DMS53 (cell line): ENCODE measurements around the gene SS18.
"Not testable (repeated sequence)": the region's sequence is repeated elsewhere in the genome, so short reads cannot be mapped to it uniquely, and the experiment has no call there.

Experiments used
- DNase-seq: peaks from one replicate; lab custom pipeline; 2025; lab: John Stamatoyannopoulos, UW

SS18 gene

GRCh38 chr18:26090130-26091046 is at the start of gene SS18:
Gene SS18 (minus strand): TSS chr18:26090613. CDS start chr18:26090569, 44 bp downstream.
- peak; percentile 95 for DNase-seq

- DNase-seq, result no peak
Observed at GRCh38 chr18:26135548-26135947, 45.1 kb upstream of the SS18 start.

GRCh38 chr18:26134107-26134506 is 43.7 kb upstream of the SS18 start:
- no peak for DNase-seq

- DNase-seq, result no peak
Observed at GRCh38 chr18:26133652-26134051, 43.2 kb upstream of the SS18 start, which contains the start of gene PSMA8. Gene PSMA8 (plus strand): TSS chr18:26133869. CDS start chr18:26133966, 97 bp downstream.

- not testable (repeated sequence) for DNase-seq
Observed at GRCh38 chr18:26128192-26128591, 37.8 kb upstream of the SS18 start.

- DNase-seq, result no peak
Observed at GRCh38 chr18:26127786-26128185, 37.4 kb upstream of the SS18 start.

GRCh38 chr18:26121994-26122393 is 31.6 kb upstream of the SS18 start:
- not testable (repeated sequence) for DNase-seq

GRCh38 chr18:26121476-26121875 is 31.1 kb upstream of the SS18 start:
- DNase-seq, result no peak

GRCh38 chr18:26119246-26119645 is 28.8 kb upstream of the SS18 start:
- no peak for DNase-seq

GRCh38 chr18:26104035-26104434 is 13.6 kb upstream of the SS18 start:
- DNase-seq, result no peak

GRCh38 chr18:26103579-26103978 is 13.2 kb upstream of the SS18 start:
- peak; percentile 38 for DNase-seq

GRCh38 chr18:26097563-26097962 is 7.2 kb upstream of the SS18 start:
- DNase-seq, result no peak

GRCh38 chr18:26096852-26097251 is 6.4 kb upstream of the SS18 start:
- no peak for DNase-seq

- peak; percentile 91 for DNase-seq
Observed at GRCh38 chr18:26091047-26091630, 726 bp upstream of the SS18 start.

GRCh38 chr18:26089293-26090129 is 902 bp downstream of the SS18 start:
- peak; percentile 60 for DNase-seq

- DNase-seq, result no peak
Observed at GRCh38 chr18:26088487-26088886, 1.9 kb downstream of the SS18 start.

- DNase-seq, result no peak
Observed at GRCh38 chr18:26086959-26087358, 3.5 kb downstream of the SS18 start.

GRCh38 chr18:26085056-26085455 is 5.4 kb downstream of the SS18 start:
- DNase-seq, result no peak

- DNase-seq, result peak; percentile 8
Observed at GRCh38 chr18:26083099-26083498, 7.3 kb downstream of the SS18 start.

GRCh38 chr18:26082475-26082874 is 7.9 kb downstream of the SS18 start:
- DNase-seq, result no peak

GRCh38 chr18:26074246-26074645 is 16.2 kb downstream of the SS18 start:
- no peak for DNase-seq

GRCh38 chr18:26073758-26074157 is 16.7 kb downstream of the SS18 start:
- DNase-seq, result no peak
